Body of pancreas (tissue), 4 donors: ENCODE data around the gene FLT1.

Source experiments
- POLR2A ChIP-seq, 3 donors: fragments of 450-650 bp; IDR thresholded peaks; one replicate each; pipeline ENCODE4 v1.6.1; 2016; ENCODE audit warnings: antibody characterized with exemption in 3 of 3, mild to moderate bottlenecking in 2 of 3
- TF ChIP-seq, protein P1 (sequence below), 7 experiments: fragments of 450-650 bp in 4 of 7; fragments of 200-600 bp in 3 of 7; sonication (generic) in 3 of 7; IDR thresholded peaks; one replicate each; pipeline ENCODE4 v1.5.1; 2016 to 2019; ENCODE audit warnings: antibody characterized with exemption in 7 of 7

DNA sequence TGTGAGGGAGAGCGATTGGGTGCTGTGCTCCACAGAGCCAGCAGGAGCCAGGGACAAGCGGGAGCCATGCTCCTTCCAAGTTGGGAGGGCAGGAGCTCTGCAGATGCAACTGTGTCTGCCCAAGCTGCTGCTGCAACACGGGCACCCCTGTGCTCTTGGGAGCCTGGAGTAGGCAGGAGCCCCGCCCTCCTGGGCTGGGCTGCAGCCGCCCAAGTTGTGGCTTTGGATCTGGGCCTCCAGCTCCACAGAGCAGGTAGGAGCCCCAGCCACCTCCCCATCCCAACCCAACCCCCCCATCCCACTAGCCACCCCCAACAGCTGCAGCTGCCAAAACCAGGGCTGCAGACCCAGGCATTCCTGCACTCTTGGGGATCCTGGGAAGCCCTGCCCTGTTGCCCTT is 39.9 kb upstream of the FLT1 start:
- TF ChIP-seq, protein P1, sequence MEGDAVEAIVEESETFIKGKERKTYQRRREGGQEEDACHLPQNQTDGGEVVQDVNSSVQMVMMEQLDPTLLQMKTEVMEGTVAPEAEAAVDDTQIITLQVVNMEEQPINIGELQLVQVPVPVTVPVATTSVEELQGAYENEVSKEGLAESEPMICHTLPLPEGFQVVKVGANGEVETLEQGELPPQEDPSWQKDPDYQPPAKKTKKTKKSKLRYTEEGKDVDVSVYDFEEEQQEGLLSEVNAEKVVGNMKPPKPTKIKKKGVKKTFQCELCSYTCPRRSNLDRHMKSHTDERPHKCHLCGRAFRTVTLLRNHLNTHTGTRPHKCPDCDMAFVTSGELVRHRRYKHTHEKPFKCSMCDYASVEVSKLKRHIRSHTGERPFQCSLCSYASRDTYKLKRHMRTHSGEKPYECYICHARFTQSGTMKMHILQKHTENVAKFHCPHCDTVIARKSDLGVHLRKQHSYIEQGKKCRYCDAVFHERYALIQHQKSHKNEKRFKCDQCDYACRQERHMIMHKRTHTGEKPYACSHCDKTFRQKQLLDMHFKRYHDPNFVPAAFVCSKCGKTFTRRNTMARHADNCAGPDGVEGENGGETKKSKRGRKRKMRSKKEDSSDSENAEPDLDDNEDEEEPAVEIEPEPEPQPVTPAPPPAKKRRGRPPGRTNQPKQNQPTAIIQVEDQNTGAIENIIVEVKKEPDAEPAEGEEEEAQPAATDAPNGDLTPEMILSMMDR (IDR thresholded peaks at IDR 0.05): no peak
- TF ChIP-seq POLR2A (IDR thresholded peaks at IDR 0.05): no peak
